WTC11 (cell line): ENCODE results near the gene PLCD1. TPM values are rescaled to one million over a fixed set of nuclear protein-coding genes. Genes with fewer than 3 reads are reported as not detected.

ENCODE experiments used
- ATAC-seq: fragments of 200-7000 bp; cut with Tn5 transposase; 2 replicates; pipeline ENCODE4 v1.10.0; 2021; ENCODE audit warnings: mild to moderate bottlenecking, moderate library complexity
- CTCF ChIA-PET: fragments of 300-600 bp; sonication (Branson Sonifier 250); formaldehyde crosslinking; loops from one replicate; lab custom pipeline; 2021; ENCODE audit warnings: antibody characterized with exemption; lab: Charles Lee
- POLR2A ChIA-PET: fragments of 350-600 bp; sonication (Branson Sonifier 250); formaldehyde crosslinking; loops from one replicate; lab custom pipeline; 2021; ENCODE audit warnings: antibody characterized with exemption; lab: Charles Lee
- DNase-seq: peaks from one replicate; pipeline ENCODE4 v3.0.0; 2021; ENCODE audit warnings: low spot score
- H3K27ac Mint-ChIP-seq: 2 replicates; pipeline ENCODE4 v1.8.0; 2021; ENCODE audit warnings: mixed read lengths
- H3K27me3 Mint-ChIP-seq: 2 replicates; pipeline ENCODE4 v1.8.0; 2021; ENCODE audit warnings: low read depth, mild to moderate bottlenecking, moderate library complexity, mixed read lengths
- H3K36me3 Mint-ChIP-seq: 2 replicates; pipeline ENCODE4 v1.8.0; 2021; ENCODE audit warnings: mixed read lengths
- H3K4me1 Mint-ChIP-seq: 2 replicates; pipeline ENCODE4 v1.8.0; 2022; ENCODE audit warnings: mixed read lengths
- H3K4me3 Mint-ChIP-seq: 2 replicates; pipeline ENCODE4 v1.8.0; 2021; ENCODE audit warnings: mild to moderate bottlenecking, moderate library complexity, mixed read lengths
- H3K9me3 Mint-ChIP-seq: 2 replicates; pipeline ENCODE4 v1.8.0; 2021; ENCODE audit warnings: mixed read lengths
- AR ChIP-seq: fragments of 250-450 bp; sonication (Bioruptor Pico); IDR thresholded peaks from 2 replicates; pipeline ENCODE4 v1.9.0; 2021; ENCODE audit warnings: mild to moderate bottlenecking
- ATF1 ChIP-seq: sonication (generic); formaldehyde crosslinking; IDR thresholded peaks from 2 replicates; pipeline ENCODE4 v1.8.1; 2023; ENCODE audit warnings: mild to moderate bottlenecking, moderate library complexity, missing genetic modification reagents
- E2F5 ChIP-seq: sonication (generic); formaldehyde crosslinking; IDR thresholded peaks from 2 replicates; pipeline ENCODE4 v1.8.1; 2022; ENCODE audit warnings: mild to moderate bottlenecking, moderate library complexity, missing genetic modification reagents
- FOXP1 ChIP-seq: sonication (generic); formaldehyde crosslinking; IDR thresholded peaks from 2 replicates; pipeline ENCODE4 v1.8.0; 2022; ENCODE audit warnings: missing genetic modification reagents, mild to moderate bottlenecking, moderate library complexity, borderline replicate concordance
- GABPB1 ChIP-seq: sonication (generic); formaldehyde crosslinking; IDR thresholded peaks from 2 replicates; pipeline ENCODE4 v1.8.1; 2023; ENCODE audit warnings: mild to moderate bottlenecking, missing genetic modification reagents
- GRHL2 ChIP-seq: fragments of 250-450 bp; sonication (Bioruptor Pico); IDR thresholded peaks from 2 replicates; pipeline ENCODE4 v1.8.0; 2022; ENCODE audit warnings: mild to moderate bottlenecking, moderate library complexity; ENCODE audit not compliant: insufficient replicate concordance, severe bottlenecking
- GTF2I ChIP-seq: fragments of 250-450 bp; sonication (Bioruptor Pico); conservative IDR thresholded peaks from 2 replicates; pipeline ENCODE4 v1.4.0; 2021; ENCODE audit warnings: mild to moderate bottlenecking
- IRF2 ChIP-seq: sonication (generic); formaldehyde crosslinking; IDR thresholded peaks from 2 replicates; pipeline ENCODE4 v1.8.0; 2022; ENCODE audit warnings: low read depth, missing genetic modification reagents, borderline replicate concordance
- PRDM15 ChIP-seq: sonication (generic); formaldehyde crosslinking; IDR thresholded peaks from 2 replicates; pipeline ENCODE4 v1.8.0; 2022; ENCODE audit warnings: missing genetic modification reagents
- PREB ChIP-seq: sonication (generic); formaldehyde crosslinking; IDR thresholded peaks from 2 replicates; pipeline ENCODE4 v1.8.1; 2022; ENCODE audit warnings: mild to moderate bottlenecking, missing genetic modification reagents, moderate library complexity, borderline replicate concordance
- SOX15 ChIP-seq: fragments of 250-450 bp; sonication (Bioruptor Pico); IDR thresholded peaks from 2 replicates; pipeline ENCODE4 v1.9.0; 2021; ENCODE audit warnings: mild to moderate bottlenecking
- ZBTB21 ChIP-seq: sonication (generic); formaldehyde crosslinking; IDR thresholded peaks from 2 replicates; pipeline ENCODE4 v1.8.1; 2023; ENCODE audit warnings: mild to moderate bottlenecking, missing genetic modification reagents, borderline replicate concordance
- ZNF512 ChIP-seq: sonication (generic); formaldehyde crosslinking; IDR thresholded peaks from 2 replicates; pipeline ENCODE4 v1.8.1; 2022; ENCODE audit warnings: missing genetic modification reagents, borderline replicate concordance
- ZNF532 ChIP-seq: fragments of 250-450 bp; sonication (Bioruptor Pico); IDR thresholded peaks from 2 replicates; pipeline ENCODE4 v1.9.0; 2021; ENCODE audit warnings: mild to moderate bottlenecking, borderline replicate concordance
- ZNF671 ChIP-seq: fragments of 250-450 bp; sonication (Bioruptor Pico); IDR thresholded peaks from 2 replicates; pipeline ENCODE4 v1.8.0; 2021; ENCODE audit warnings: mild to moderate bottlenecking
- total RNA-seq: library from RNA; stranded (reverse); gene quantifications from 3 replicates; pipeline ENCODE4 v1.2.3, GENCODE V29; 2021

The PLCD1 gene
- total RNA-seq, 1 experiment from 2014 or later = 29.9 TPM

- Mint-ChIP-seq H3K27me3 (peaks cover 51% of the 10 kb centered on the region), H3K9me3 (no peaks in the 10 kb centered on the region), H3K36me3 (no peaks in the 10 kb centered on the region), H3K4me3 (no peak overlapping the region), H3K4me1 (peaks cover 18% of the 10 kb centered on the region), H3K27ac (no peak overlapping the region)
- no peak for TF ChIP-seq AR
- TF ChIP-seq ZBTB21 = no peak
- TF ChIP-seq ATF1 (CRISPR knock-in tag) = no peak
- no peak for TF ChIP-seq GTF2I (CRISPR knock-in tag)
- no peak for TF ChIP-seq ZNF671 (CRISPR knock-in tag)
- TF ChIP-seq PRDM15 (CRISPR knock-in tag) = no peak
- no peak for TF ChIP-seq GRHL2 (CRISPR knock-in tag)
- TF ChIP-seq ZNF512 (CRISPR knock-in tag) = no peak
- no peak for TF ChIP-seq PREB (CRISPR knock-in tag)
- no peak for TF ChIP-seq GABPB1 (CRISPR knock-in tag)
- no peak for TF ChIP-seq FOXP1
- no peak for TF ChIP-seq SOX15 (CRISPR knock-in tag)
- TF ChIP-seq E2F5 (CRISPR knock-in tag) = no peak
- TF ChIP-seq ZNF532 (CRISPR knock-in tag) = no peak
- TF ChIP-seq IRF2 (CRISPR knock-in tag) = no peak
- POLR2A ChIA-PET = no interaction called here
- CTCF ChIA-PET = interaction anchor here (0.9 kb wide), 1 partner anchor 40 kb away, joined by 3 read pairs; no protein-coding TSS in a partner anchor
- ATAC-seq = peak; percentile 49
- no peak for DNase-seq
These were observed 7.5 kb upstream of the PLCD1 start for GRCh38 chr3:38036906-38037305.
